Stimulated activated naive CD8-positive, alpha-beta T cell treated with anti-CD3 and anti-CD28 coated beads, Interleukin-15, Interleukin-2, amounts not matched to agents 100 ng/mL and 50 ng/mL, for 24 hours (primary cell): ENCODE results near the gene BCLAF1.

Experiments
- H3K27ac Mint-ChIP-seq: one replicate; pipeline ENCODE4 v1.8.0; 2021; ENCODE audit warnings: mild to moderate bottlenecking, mixed read lengths
- H3K27me3 Mint-ChIP-seq: one replicate; pipeline ENCODE4 v1.8.0; 2021; ENCODE audit warnings: mixed read lengths
- H3K36me3 Mint-ChIP-seq: one replicate; pipeline ENCODE4 v1.8.0; 2021; ENCODE audit warnings: low read depth, mixed read lengths
- H3K4me1 Mint-ChIP-seq: one replicate; pipeline ENCODE4 v1.8.0; 2021; ENCODE audit warnings: low read depth, mixed read lengths
- H3K4me3 Mint-ChIP-seq: one replicate; pipeline ENCODE4 v1.8.0; 2021; ENCODE audit warnings: mild to moderate bottlenecking, mixed read lengths
- H3K9me3 Mint-ChIP-seq: one replicate; pipeline ENCODE4 v1.8.0; 2021; ENCODE audit warnings: mixed read lengths

Gene BCLAF1

GRCh38 chr6:136210398-136211165 lies 79.1 kb downstream of the BCLAF1 start:
- Mint-ChIP-seq H3K27me3 (no peaks in the 10 kb centered on the region), H3K27ac (no peak overlapping the region), H3K4me3 (no peak overlapping the region), H3K9me3 (no peaks in the 10 kb centered on the region), H3K4me1 (no peaks in the 10 kb centered on the region), H3K36me3 (no peaks in the 10 kb centered on the region)

DNA sequence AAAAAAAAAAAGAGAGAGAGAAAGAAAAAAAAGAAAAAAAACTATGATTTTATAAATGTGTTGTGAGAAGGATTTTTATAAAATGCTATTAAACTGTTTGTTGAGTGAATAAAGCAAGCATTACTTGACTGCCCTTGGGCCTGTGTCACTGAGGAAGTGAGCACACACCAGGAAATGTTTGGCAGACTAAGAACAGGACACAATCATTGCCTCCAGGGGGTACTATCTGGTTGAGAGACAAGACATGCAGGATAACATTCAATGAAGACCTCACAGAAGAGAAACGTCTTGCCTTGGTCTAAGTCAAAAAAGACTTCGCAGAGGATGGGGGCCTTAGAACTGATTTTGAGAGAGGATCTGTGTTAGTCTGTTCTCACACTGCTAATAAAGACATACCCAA lies 80.2 kb downstream of the BCLAF1 start:
- no peaks in the 10 kb centered on the region for H3K27me3 Mint-ChIP-seq
- no peaks in the 10 kb centered on the region for H3K36me3 Mint-ChIP-seq

GRCh38 chr6:136208783-136209182 lies 80.9 kb downstream of the BCLAF1 start:
- H3K4me3 Mint-ChIP-seq, result no peak overlapping the region
- H3K36me3 Mint-ChIP-seq, result no peaks in the 10 kb centered on the region
- no peaks in the 10 kb centered on the region for H3K27me3 Mint-ChIP-seq
- no peaks in the 10 kb centered on the region for H3K4me1 Mint-ChIP-seq
- no peak overlapping the region for H3K27ac Mint-ChIP-seq
- no peaks in the 10 kb centered on the region for H3K9me3 Mint-ChIP-seq

More for the DNA sequence above, 80.2 kb downstream of the BCLAF1 start:
- Mint-ChIP-seq H3K9me3 (no peaks in the 10 kb centered on the region), H3K4me1 (no peaks in the 10 kb centered on the region), H3K27ac (no peak overlapping the region), H3K4me3 (no peak overlapping the region)
